Kidney capillary endothelial cell (primary cell): ENCODE measurements around the gene GRM4.

Source experiments
- DNase-seq: peaks from one replicate; pipeline ENCODE4 v3.0.0-alpha.2; 2018; ENCODE audit warnings: low spot score

Gene GRM4

GRCh38 chr6:33977606-33978411 lies 168.1 kb downstream of the GRM4 start:
- DNase-seq: no peak

GRCh38 chr6:33976437-33977360 lies 169.2 kb downstream of the GRM4 start:
- DNase-seq: no peak

GRCh38 chr6:33975661-33976436 lies 170.0 kb downstream of the GRM4 start:
- no peak for DNase-seq

- no peak for DNase-seq
Measured at GRCh38 chr6:33974471-33974870, 171.4 kb downstream of the GRM4 start.

- no peak for DNase-seq
Measured at GRCh38 chr6:33974030-33974429, 171.9 kb downstream of the GRM4 start.

- no peak for DNase-seq
Measured at GRCh38 chr6:33971580-33971979, 174.3 kb downstream of the GRM4 start.
